GM23338 (cell line): ENCODE results near the gene KIAA0040. TPM values are rescaled to one million over a fixed set of nuclear protein-coding genes. Genes with fewer than 3 reads are reported as not detected.

Experiments
- ATAC-seq: fragments of 200-7000 bp; cut with Tn5 transposase; 3 replicates; pipeline ENCODE4 v1.9.1; 2020
- DNase-seq: peaks from one replicate; pipeline ENCODE4 v3.0.0-alpha.2; 2015; ENCODE audit warnings: low spot score
- H2AFZ ChIP-seq: fragments of 200-600 bp; sonication (generic); 2 replicates; pipeline ENCODE4 v1.8.0; 2016; ENCODE audit warnings: antibody characterized with exemption, mild to moderate bottlenecking, moderate library complexity
- H3F3A ChIP-seq: fragments of 200-600 bp; sonication (generic); replicated peaks from 2 replicates; pipeline ENCODE4 v1.8.0; 2017; ENCODE audit warnings: antibody characterized with exemption, mixed run types, low read depth
- H3K27ac ChIP-seq: fragments of 200-600 bp; sonication (generic); 2 replicates; pipeline ENCODE4 v1.6.1; 2016; ENCODE audit warnings: low read depth
- H3K27me3 ChIP-seq: fragments of 200-600 bp; sonication (generic); 2 replicates; pipeline ENCODE4 v1.8.0; 2016; ENCODE audit warnings: mild to moderate bottlenecking, mixed run types, moderate library complexity; ENCODE audit not compliant: insufficient read depth
- H3K36me3 ChIP-seq: fragments of 200-600 bp; sonication (generic); 2 replicates; pipeline ENCODE4 v1.8.0; 2016; ENCODE audit warnings: mild to moderate bottlenecking; ENCODE audit not compliant: insufficient read depth
- H3K4me1 ChIP-seq: fragments of 200-600 bp; sonication (generic); 2 replicates; pipeline ENCODE4 v1.8.0; 2016; ENCODE audit warnings: mild to moderate bottlenecking, moderate library complexity; ENCODE audit not compliant: insufficient read depth
- H3K4me2 ChIP-seq: fragments of 200-600 bp; sonication (generic); 2 replicates; pipeline ENCODE4 v1.7.1; 2017; ENCODE audit warnings: mixed run types
- H3K4me3 ChIP-seq: fragments of 200-600 bp; sonication (generic); 2 replicates; pipeline ENCODE4 v1.6.1; 2016; ENCODE audit warnings: mixed run types
- H3K79me2 ChIP-seq: fragments of 200-600 bp; sonication (generic); replicated peaks from 2 replicates; pipeline ENCODE4 v1.8.0; 2017; ENCODE audit warnings: mild to moderate bottlenecking; ENCODE audit not compliant: insufficient read depth
- H3K9me2 ChIP-seq: fragments of 200-600 bp; sonication (generic); 2 replicates; pipeline ENCODE4 v1.8.0; 2017; ENCODE audit not compliant: insufficient read depth
- H4K20me1 ChIP-seq: fragments of 200-600 bp; sonication (generic); replicated peaks from 2 replicates; pipeline ENCODE4 v1.8.0; 2017; ENCODE audit warnings: mild to moderate bottlenecking; ENCODE audit not compliant: insufficient read depth
- H3K27ac Mint-ChIP-seq: 2 replicates; pipeline ENCODE4 v1.8.0; 2020; ENCODE audit warnings: inconsistent platforms, mild to moderate bottlenecking, moderate library complexity, mixed read lengths
- H3K27me3 Mint-ChIP-seq: 3 replicates; pipeline ENCODE4 v1.8.0; 2022; ENCODE audit warnings: low read depth, mild to moderate bottlenecking, moderate library complexity, mixed read lengths, inconsistent platforms; ENCODE audit not compliant: insufficient read depth, poor library complexity
- H3K36me3 Mint-ChIP-seq: 3 replicates; pipeline ENCODE4 v1.8.0; 2021; ENCODE audit warnings: low read depth, mild to moderate bottlenecking, inconsistent platforms, moderate library complexity, mixed read lengths
- H3K4me1 Mint-ChIP-seq: 3 replicates; pipeline ENCODE4 v1.8.0; 2020; ENCODE audit warnings: mild to moderate bottlenecking, inconsistent platforms, mixed read lengths
- H3K4me3 Mint-ChIP-seq: 3 replicates; pipeline ENCODE4 v1.8.0; 2021; ENCODE audit warnings: moderate library complexity, mild to moderate bottlenecking, inconsistent platforms, mixed read lengths
- H3K9me3 Mint-ChIP-seq: 3 replicates; pipeline ENCODE4 v1.8.0; 2020; ENCODE audit warnings: moderate library complexity, mild to moderate bottlenecking, inconsistent platforms, mixed read lengths
- CREB1 ChIP-seq: fragments of 250-450 bp; sonication (Bioruptor Pico); IDR thresholded peaks from 2 replicates; pipeline ENCODE4 v1.5.0; 2020; ENCODE audit warnings: low read depth, mild to moderate bottlenecking, moderate library complexity
- JUNB ChIP-seq: IDR thresholded peaks from one replicate; pipeline ENCODE4 v1.6.1; 2016; ENCODE audit warnings: antibody characterized with exemption; ENCODE audit not compliant: unreplicated experiment
- STAT1 ChIP-seq: IDR thresholded peaks from one replicate; pipeline ENCODE4 v1.6.1; 2016; ENCODE audit warnings: antibody characterized with exemption; ENCODE audit not compliant: unreplicated experiment
- ZNF114 ChIP-seq: fragments of 250-450 bp; sonication (Bioruptor Pico); IDR thresholded peaks from 2 replicates; pipeline ENCODE4 v1.5.0; 2020; ENCODE audit warnings: mild to moderate bottlenecking, moderate library complexity
- polyA plus RNA-seq: library from polyadenylated mRNA; unstranded; fragments of >200 nt; fragmentation: Nextera tagmentation; extraction: Ambion mirVana; gene quantifications from 2 replicates; pipeline ENCODE4 v1.2.1, GENCODE V29; 2016
- total RNA-seq: library from RNA; depleted of rRNA; stranded (reverse); fragments of >200 nt; shearing (Covaris generic); gene quantifications from 2 replicates; pipeline ENCODE4 v1.2.3, GENCODE V29; 2014
- TF ChIP-seq, protein P1 (sequence below): fragments of 250-450 bp; sonication (Bioruptor Pico); IDR thresholded peaks from 2 replicates; pipeline ENCODE4 v1.5.0; 2020; ENCODE audit warnings: mild to moderate bottlenecking, moderate library complexity
- TF ChIP-seq, protein P2 (sequence below): IDR thresholded peaks from 2 replicates; pipeline ENCODE4 v1.6.1; 2016; ENCODE audit warnings: antibody characterized with exemption

Gene KIAA0040
- total and polyA plus RNA-seq, 2 experiments from 2014 or later, result 7.0 to 11.9 TPM

DNA sequence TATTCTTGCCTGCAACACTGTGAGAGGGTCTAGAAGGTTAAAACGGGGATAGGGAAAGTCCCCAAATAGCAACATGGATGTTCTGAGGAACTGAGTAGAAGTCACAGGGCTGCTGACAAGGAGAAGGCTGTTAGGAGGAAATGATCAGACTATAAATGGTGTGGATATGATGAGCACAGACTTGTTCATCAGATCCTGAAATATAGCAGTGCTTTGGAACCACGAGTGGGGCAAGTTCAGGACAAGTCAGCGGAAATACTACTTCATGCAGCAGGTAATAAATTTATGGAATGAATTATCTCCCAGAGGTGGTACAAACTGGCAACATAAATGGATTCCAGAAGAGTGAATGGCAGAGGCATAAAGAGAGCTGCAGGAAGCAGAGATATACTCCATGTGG, 3.2 kb upstream of the KIAA0040 start (continued):
- TF ChIP-seq, protein P1, sequence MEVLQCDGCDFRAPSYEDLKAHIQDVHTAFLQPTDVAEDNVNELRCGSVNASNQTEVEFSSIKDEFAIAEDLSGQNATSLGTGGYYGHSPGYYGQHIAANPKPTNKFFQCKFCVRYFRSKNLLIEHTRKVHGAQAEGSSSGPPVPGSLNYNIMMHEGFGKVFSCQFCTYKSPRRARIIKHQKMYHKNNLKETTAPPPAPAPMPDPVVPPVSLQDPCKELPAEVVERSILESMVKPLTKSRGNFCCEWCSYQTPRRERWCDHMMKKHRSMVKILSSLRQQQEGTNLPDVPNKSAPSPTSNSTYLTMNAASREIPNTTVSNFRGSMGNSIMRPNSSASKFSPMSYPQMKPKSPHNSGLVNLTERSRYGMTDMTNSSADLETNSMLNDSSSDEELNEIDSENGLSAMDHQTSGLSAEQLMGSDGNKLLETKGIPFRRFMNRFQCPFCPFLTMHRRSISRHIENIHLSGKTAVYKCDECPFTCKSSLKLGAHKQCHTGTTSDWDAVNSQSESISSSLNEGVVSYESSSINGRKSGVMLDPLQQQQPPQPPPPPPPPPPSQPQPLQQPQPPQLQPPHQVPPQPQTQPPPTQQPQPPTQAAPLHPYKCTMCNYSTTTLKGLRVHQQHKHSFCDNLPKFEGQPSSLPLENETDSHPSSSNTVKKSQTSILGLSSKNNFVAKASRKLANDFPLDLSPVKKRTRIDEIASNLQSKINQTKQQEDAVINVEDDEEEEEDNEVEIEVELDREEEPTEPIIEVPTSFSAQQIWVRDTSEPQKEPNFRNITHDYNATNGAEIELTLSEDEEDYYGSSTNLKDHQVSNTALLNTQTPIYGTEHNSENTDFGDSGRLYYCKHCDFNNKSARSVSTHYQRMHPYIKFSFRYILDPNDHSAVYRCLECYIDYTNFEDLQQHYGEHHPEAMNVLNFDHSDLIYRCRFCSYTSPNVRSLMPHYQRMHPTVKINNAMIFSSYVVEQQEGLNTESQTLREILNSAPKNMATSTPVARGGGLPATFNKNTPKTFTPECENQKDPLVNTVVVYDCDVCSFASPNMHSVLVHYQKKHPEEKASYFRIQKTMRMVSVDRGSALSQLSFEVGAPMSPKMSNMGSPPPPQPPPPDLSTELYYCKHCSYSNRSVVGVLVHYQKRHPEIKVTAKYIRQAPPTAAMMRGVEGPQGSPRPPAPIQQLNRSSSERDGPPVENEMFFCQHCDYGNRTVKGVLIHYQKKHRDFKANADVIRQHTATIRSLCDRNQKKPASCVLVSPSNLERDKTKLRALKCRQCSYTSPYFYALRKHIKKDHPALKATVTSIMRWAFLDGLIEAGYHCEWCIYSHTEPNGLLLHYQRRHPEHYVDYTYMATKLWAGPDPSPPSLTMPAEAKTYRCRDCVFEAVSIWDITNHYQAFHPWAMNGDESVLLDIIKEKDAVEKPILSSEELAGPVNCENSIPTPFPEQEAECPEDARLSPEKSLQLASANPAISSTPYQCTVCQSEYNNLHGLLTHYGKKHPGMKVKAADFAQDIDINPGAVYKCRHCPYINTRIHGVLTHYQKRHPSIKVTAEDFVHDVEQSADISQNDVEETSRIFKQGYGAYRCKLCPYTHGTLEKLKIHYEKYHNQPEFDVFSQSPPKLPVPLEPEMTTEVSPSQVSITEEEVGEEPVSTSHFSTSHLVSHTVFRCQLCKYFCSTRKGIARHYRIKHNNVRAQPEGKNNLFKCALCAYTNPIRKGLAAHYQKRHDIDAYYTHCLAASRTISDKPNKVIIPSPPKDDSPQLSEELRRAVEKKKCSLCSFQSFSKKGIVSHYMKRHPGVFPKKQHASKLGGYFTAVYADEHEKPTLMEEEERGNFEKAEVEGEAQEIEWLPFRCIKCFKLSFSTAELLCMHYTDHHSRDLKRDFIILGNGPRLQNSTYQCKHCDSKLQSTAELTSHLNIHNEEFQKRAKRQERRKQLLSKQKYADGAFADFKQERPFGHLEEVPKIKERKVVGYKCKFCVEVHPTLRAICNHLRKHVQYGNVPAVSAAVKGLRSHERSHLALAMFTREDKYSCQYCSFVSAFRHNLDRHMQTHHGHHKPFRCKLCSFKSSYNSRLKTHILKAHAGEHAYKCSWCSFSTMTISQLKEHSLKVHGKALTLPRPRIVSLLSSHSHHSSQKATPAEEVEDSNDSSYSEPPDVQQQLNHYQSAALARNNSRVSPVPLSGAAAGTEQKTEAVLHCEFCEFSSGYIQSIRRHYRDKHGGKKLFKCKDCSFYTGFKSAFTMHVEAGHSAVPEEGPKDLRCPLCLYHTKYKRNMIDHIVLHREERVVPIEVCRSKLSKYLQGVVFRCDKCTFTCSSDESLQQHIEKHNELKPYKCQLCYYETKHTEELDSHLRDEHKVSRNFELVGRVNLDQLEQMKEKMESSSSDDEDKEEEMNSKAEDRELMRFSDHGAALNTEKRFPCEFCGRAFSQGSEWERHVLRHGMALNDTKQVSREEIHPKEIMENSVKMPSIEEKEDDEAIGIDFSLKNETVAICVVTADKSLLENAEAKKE (CRISPR knock-in tag), result no peak
- no peak for TF ChIP-seq CREB1 (CRISPR knock-in tag)

DNA sequence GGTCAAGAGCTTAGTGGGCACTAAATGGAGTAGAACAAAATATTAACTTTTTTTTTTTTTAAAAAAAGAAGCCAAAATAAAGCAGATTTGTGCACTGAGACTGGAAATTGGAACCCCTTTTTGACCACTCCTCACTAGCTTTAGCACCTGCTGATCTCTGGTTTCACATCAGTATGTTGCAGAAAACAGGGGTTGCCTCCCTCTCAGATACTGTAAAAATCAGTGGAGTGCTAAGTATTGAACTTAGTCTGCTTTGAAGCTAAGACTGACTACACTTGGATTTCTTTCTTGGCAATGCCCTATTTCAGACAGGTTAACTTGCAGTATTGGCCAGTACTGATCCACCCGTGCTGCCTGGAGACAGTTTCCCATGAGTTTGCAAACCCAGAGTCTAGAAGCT, 2.7 kb upstream of the KIAA0040 start:
- Histone ChIP-seq H4K20me1 (no peaks in the 10 kb centered on the region), H3F3A (peaks cover 7% of the 10 kb centered on the region; the same call in 1 of the 2 replicates), H3K27ac (no peak overlapping the region), H3K4me1 (peaks cover 11% of the 10 kb centered on the region; the same call in 1 of the 2 replicates), H3K4me2 (no peak overlapping the region), H3K79me2 (no peaks in the 10 kb centered on the region), H3K27me3 (peaks cover 31% of the 10 kb centered on the region), H3K4me3 (no peak overlapping the region), H2AFZ (no peak overlapping the region), H3K9me2 (peaks cover 3% of the 10 kb centered on the region; the same call in 1 of the 2 replicates), H3K36me3 (no peaks in the 10 kb centered on the region)
- TF ChIP-seq JUNB, result no peak
- TF ChIP-seq ZNF114 (CRISPR knock-in tag), result no peak
- TF ChIP-seq, protein P2, sequence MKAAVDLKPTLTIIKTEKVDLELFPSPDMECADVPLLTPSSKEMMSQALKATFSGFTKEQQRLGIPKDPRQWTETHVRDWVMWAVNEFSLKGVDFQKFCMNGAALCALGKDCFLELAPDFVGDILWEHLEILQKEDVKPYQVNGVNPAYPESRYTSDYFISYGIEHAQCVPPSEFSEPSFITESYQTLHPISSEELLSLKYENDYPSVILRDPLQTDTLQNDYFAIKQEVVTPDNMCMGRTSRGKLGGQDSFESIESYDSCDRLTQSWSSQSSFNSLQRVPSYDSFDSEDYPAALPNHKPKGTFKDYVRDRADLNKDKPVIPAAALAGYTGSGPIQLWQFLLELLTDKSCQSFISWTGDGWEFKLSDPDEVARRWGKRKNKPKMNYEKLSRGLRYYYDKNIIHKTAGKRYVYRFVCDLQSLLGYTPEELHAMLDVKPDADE, result no peak
- no peak for TF ChIP-seq STAT1
- Mint-ChIP-seq H3K4me1 (no peaks in the 10 kb centered on the region; the same call in 2 of the 3 replicates), H3K36me3 (no peaks in the 10 kb centered on the region), H3K9me3 (no peaks in the 10 kb centered on the region), H3K4me3 (no peak overlapping the region), H3K27me3 (peaks cover 18% of the 10 kb centered on the region), H3K27ac (no peak overlapping the region)
- DNase-seq (no peak), ATAC-seq (no peak)
